Measurements from ENCODE around the gene CLMP.

Gene CLMP

DNA sequence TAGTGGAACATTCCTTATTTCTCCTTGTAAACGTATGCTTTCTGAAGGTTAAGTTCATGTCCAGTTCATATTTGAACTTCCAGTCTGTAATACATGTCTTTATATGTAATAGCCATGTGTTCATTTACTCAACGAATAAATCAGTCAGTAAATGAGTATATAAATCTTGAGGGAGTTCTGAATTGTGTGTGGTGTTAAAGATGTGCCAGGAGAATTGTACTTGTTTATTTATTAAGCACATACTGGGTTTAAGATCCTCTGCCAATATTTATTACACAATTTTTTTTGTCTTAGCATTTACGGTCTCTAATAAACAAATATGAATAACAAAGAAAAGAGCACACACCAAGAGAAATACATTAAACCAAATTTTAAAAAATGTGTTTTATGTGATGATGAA lies 26.5 kb upstream of the CLMP start:
- H3K4me3 ChIP-seq (replicated peaks; ENCODE audit: low read depth, low read length): no peak overlapping the region
- H3K27me3 ChIP-seq (replicated peaks; ENCODE audit: control insufficient read depth, insufficient read depth, low read length): no peaks in the 10 kb centered on the region; the same call in none of the 2 replicates
- TF ChIP-seq, protein P1, sequence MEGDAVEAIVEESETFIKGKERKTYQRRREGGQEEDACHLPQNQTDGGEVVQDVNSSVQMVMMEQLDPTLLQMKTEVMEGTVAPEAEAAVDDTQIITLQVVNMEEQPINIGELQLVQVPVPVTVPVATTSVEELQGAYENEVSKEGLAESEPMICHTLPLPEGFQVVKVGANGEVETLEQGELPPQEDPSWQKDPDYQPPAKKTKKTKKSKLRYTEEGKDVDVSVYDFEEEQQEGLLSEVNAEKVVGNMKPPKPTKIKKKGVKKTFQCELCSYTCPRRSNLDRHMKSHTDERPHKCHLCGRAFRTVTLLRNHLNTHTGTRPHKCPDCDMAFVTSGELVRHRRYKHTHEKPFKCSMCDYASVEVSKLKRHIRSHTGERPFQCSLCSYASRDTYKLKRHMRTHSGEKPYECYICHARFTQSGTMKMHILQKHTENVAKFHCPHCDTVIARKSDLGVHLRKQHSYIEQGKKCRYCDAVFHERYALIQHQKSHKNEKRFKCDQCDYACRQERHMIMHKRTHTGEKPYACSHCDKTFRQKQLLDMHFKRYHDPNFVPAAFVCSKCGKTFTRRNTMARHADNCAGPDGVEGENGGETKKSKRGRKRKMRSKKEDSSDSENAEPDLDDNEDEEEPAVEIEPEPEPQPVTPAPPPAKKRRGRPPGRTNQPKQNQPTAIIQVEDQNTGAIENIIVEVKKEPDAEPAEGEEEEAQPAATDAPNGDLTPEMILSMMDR (IDR thresholded peaks at IDR 0.05; ENCODE audit: insufficient read depth, low read length, poor library complexity, severe bottlenecking): no peak
- no peaks in the 10 kb centered on the region for H3K36me3 ChIP-seq (ENCODE audit: control insufficient read depth, insufficient read depth, low read length)
- DNase-seq (ENCODE audit: extremely low read depth, insufficient read length): no peak

DNA sequence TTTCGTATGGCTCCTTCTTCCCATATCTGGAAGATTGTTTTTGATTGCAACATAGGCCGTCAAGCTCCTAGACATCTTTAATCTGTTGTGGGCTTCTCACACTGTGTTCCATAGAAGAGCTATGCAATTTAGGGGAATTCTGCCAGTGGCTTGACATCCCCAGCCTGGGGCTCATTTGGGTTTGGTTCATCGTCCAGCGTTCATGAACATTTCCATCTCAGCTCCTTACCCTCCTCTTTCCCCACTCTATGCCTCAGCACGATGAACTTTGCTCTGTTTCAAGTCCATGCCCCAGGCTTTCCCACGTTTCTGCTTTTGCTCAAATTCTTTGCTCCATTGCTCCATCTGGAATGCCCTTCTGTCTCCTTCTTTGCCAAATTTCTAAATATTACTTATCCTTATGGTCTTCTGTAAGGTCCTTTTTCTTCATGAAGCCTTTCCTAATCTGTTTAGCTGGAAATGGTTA lies 26.1 kb upstream of the CLMP start:
- DNase-seq (ENCODE audit: extremely low read depth, insufficient read length): no peak
- TF ChIP-seq, protein P1 (IDR thresholded peaks at IDR 0.05; ENCODE audit: insufficient read depth, low read length, poor library complexity, severe bottlenecking): no peak
- Histone ChIP-seq H3K36me3 (ENCODE audit: control insufficient read depth, insufficient read depth, low read length) (no peaks in the 10 kb centered on the region), H3K27me3 (replicated peaks; ENCODE audit: control insufficient read depth, insufficient read depth, low read length) (no peaks in the 10 kb centered on the region; the same call in none of the 2 replicates), H3K4me3 (replicated peaks; ENCODE audit: low read depth, low read length) (no peak overlapping the region)

DNA sequence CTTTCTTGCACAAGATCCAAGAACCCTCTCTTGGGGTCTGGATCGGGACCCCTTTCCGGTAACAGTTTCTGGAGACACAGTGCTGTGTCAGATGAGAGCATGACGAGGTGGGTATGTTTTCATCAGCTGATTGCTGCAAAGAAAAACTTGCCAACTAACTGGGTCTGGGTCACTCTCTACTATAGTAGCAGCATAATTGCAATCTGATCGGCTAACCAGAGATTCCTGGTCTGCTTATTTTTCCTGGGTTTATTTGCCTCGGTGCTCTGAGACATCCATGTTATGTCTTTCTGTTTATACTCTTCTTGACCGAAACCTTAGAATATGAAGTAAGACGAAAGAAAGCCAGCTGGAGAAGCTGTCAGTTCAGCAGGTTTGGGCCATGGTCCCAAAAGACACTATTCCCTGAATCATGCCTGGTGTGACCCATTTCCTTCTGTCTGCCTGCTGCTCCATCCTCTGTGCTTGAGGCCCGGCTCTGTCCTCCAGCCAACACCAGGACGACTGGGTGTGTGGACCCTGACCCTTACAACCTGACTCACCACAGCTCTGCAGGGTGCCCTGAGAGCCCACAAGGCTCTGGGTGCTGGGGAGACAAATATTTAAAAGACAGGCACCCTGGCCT lies 24.1 kb upstream of the CLMP start:
- no peak for DNase-seq (ENCODE audit: extremely low read depth, insufficient read length)
- Histone ChIP-seq H3K27me3 (replicated peaks; ENCODE audit: control insufficient read depth, insufficient read depth, low read length) (no peaks in the 10 kb centered on the region; the same call in none of the 2 replicates), H3K36me3 (ENCODE audit: control insufficient read depth, insufficient read depth, low read length) (no peaks in the 10 kb centered on the region), H3K4me3 (replicated peaks; ENCODE audit: low read depth, low read length) (no peak overlapping the region)
- TF ChIP-seq, protein P1 (IDR thresholded peaks at IDR 0.05; ENCODE audit: insufficient read depth, low read length, poor library complexity, severe bottlenecking): no peak

DNA sequence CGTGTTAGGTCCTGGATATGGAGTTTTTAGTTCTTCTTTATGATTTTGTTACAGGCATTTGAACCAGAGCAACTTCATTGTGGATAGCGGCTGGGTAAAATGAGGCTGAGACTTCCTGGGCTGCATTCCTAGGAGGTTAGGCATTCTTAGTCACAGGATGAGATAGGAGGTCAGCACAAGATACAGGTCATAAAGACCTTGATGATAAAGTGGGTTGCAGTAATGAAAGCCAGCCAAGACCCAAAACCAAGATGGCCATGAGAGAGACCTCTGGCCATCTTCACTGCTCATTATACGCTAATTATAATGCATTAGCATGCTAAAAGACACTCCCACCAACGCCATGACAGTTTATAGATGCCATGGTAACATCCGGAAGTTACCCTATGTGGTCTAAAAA lies 23.4 kb upstream of the CLMP start:
- H3K36me3 ChIP-seq (ENCODE audit: control insufficient read depth, insufficient read depth, low read length): no peaks in the 10 kb centered on the region
- H3K27me3 ChIP-seq (replicated peaks; ENCODE audit: control insufficient read depth, insufficient read depth, low read length): no peaks in the 10 kb centered on the region; the same call in 1 of the 2 replicates
- TF ChIP-seq, protein P1 (IDR thresholded peaks at IDR 0.05; ENCODE audit: insufficient read depth, low read length, poor library complexity, severe bottlenecking): no peak
- DNase-seq (ENCODE audit: extremely low read depth, insufficient read length): no peak
- no peak overlapping the region for H3K4me3 ChIP-seq (replicated peaks; ENCODE audit: low read depth, low read length)

DNA sequence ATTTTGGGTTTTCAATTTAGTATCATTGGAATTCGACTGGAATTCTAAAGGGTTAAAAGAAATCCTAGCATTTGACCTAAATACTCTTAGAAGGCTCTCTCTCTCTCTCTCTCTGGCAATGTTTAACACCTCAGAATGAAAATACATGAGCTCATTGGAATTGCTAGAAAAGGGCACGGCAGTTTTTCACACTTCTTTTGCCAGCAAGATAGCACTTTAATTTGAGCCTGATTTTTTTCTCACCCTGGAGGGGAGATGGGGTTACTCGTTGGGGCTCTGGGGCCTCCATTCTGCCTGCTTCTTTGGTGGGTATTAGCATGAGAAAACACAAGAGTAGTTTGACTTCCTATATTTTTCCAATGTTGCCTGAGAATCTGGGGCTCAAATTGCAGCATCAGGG lies 22.8 kb upstream of the CLMP start:
- Histone ChIP-seq H3K4me3 (replicated peaks; ENCODE audit: low read depth, low read length) (no peak overlapping the region), H3K27me3 (replicated peaks; ENCODE audit: control insufficient read depth, insufficient read depth, low read length) (no peaks in the 10 kb centered on the region; the same call in 1 of the 2 replicates), H3K36me3 (ENCODE audit: control insufficient read depth, insufficient read depth, low read length) (no peaks in the 10 kb centered on the region)
- DNase-seq (ENCODE audit: extremely low read depth, insufficient read length): no peak
- TF ChIP-seq, protein P1 (IDR thresholded peaks at IDR 0.05; ENCODE audit: insufficient read depth, low read length, poor library complexity, severe bottlenecking): no peak

Measured in GM06990 (cell line).